Astrocyte (in vitro differentiated cells and primary cell): ENCODE data around the gene COL27A1.

Source experiments
- EZH2 ChIP-seq: IDR thresholded peaks from 2 replicates; pipeline ENCODE4 v1.6.1; 2012; ENCODE audit warnings: mild to moderate bottlenecking, low read length, inconsistent platforms; ENCODE audit not compliant: insufficient read depth
- TF ChIP-seq, protein P1 (sequence below): IDR thresholded peaks from 2 replicates; pipeline ENCODE4 v1.5.1; 2011; ENCODE audit warnings: low read depth, mild to moderate bottlenecking, inconsistent platforms, low read length, moderate library complexity; ENCODE audit not compliant: insufficient read depth

DNA sequence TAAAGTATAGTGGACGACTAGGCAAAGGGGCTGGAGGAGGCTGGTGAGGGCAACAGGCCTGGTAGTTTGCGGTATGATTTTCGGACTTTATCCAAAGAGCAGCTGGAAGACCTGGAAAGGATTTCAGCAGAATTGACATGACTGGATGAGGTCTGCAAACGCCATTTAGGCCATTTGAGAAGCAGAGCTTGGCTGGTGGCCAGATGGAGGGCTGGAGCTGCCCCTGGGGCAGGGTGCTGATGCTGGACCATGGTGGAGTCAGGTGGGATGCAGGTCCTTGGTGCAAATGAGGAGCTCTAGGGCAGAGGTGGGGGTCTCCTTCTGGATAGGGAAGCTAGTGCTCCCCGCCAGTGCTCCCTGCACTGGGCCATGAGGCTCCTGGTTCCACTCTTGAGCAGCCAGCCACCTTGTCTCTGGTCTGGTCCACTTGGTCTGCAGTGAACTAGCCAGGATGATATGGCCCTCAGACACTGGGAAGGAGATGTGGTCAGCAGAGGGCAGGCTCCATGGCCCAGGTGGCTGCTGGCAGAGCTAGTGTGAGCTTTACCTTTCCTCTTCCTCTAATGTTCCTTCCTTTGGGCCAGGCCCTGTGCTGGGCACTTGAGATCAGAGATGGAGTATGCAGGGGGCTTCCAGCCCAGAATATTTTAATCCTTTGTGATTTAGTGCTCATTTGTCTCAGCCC is 31.4 kb downstream of the COL27A1 start:
- TF ChIP-seq, protein P1, sequence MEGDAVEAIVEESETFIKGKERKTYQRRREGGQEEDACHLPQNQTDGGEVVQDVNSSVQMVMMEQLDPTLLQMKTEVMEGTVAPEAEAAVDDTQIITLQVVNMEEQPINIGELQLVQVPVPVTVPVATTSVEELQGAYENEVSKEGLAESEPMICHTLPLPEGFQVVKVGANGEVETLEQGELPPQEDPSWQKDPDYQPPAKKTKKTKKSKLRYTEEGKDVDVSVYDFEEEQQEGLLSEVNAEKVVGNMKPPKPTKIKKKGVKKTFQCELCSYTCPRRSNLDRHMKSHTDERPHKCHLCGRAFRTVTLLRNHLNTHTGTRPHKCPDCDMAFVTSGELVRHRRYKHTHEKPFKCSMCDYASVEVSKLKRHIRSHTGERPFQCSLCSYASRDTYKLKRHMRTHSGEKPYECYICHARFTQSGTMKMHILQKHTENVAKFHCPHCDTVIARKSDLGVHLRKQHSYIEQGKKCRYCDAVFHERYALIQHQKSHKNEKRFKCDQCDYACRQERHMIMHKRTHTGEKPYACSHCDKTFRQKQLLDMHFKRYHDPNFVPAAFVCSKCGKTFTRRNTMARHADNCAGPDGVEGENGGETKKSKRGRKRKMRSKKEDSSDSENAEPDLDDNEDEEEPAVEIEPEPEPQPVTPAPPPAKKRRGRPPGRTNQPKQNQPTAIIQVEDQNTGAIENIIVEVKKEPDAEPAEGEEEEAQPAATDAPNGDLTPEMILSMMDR = no peak
- no peak for TF ChIP-seq EZH2
